Lower leg skin (tissue), 3 donors: ENCODE data around the gene HEXD.

ENCODE experiments used
- POLR2A ChIP-seq, 2 donors: fragments of 450-650 bp; IDR thresholded peaks; one replicate each; pipeline ENCODE4 v1.6.1; 2016 to 2017; ENCODE audit warnings: antibody characterized with exemption in 2 of 2, mild to moderate bottlenecking in 1 of 2, moderate library complexity in 1 of 2
- TF ChIP-seq, protein P1 (sequence below), 3 donors: fragments of 450-650 bp; IDR thresholded peaks; one replicate each; pipeline ENCODE4 v1.5.1; 2016; ENCODE audit warnings: antibody characterized with exemption in 3 of 3, mild to moderate bottlenecking in 3 of 3, moderate library complexity in 2 of 3

- TF ChIP-seq, protein P1, sequence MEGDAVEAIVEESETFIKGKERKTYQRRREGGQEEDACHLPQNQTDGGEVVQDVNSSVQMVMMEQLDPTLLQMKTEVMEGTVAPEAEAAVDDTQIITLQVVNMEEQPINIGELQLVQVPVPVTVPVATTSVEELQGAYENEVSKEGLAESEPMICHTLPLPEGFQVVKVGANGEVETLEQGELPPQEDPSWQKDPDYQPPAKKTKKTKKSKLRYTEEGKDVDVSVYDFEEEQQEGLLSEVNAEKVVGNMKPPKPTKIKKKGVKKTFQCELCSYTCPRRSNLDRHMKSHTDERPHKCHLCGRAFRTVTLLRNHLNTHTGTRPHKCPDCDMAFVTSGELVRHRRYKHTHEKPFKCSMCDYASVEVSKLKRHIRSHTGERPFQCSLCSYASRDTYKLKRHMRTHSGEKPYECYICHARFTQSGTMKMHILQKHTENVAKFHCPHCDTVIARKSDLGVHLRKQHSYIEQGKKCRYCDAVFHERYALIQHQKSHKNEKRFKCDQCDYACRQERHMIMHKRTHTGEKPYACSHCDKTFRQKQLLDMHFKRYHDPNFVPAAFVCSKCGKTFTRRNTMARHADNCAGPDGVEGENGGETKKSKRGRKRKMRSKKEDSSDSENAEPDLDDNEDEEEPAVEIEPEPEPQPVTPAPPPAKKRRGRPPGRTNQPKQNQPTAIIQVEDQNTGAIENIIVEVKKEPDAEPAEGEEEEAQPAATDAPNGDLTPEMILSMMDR (IDR thresholded peaks at IDR 0.05): no peak
- no peak for TF ChIP-seq POLR2A (IDR thresholded peaks at IDR 0.05)
Measured at GRCh38 chr17:82438401-82439193, 20.4 kb downstream of the HEXD start.
